ENCODE measurements around the gene STAM2.

The STAM2 gene

DNA sequence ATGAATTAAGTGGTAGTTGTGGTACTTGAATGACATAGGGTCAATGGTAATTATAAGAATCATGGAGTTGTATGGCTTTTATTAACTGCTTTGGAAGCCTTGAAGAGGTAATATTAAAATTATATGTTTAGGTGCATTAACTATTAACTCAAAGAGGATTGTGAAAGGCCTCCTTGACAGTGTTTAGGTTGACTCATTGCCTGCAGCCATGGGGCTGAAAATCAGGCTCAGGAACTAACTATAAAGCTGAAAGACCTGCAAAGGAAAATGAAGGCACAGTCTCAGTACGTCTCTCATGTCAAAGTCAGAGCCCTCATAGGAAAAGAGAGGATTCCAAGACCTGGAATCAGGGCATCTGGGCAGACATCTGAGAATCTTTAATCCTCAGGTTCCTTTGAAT is 107.7 kb downstream of the STAM2 start:
- no peak for DNase-seq

All from NCI-H446 treated with DMSO at 0.1 percent for 48 hours (cell line).